COR-L47 (cell line): ENCODE results near the gene UFL1.

Source experiments
- DNase-seq: peaks from one replicate; lab custom pipeline; 2025; lab: John Stamatoyannopoulos, UW

Gene UFL1

DNA sequence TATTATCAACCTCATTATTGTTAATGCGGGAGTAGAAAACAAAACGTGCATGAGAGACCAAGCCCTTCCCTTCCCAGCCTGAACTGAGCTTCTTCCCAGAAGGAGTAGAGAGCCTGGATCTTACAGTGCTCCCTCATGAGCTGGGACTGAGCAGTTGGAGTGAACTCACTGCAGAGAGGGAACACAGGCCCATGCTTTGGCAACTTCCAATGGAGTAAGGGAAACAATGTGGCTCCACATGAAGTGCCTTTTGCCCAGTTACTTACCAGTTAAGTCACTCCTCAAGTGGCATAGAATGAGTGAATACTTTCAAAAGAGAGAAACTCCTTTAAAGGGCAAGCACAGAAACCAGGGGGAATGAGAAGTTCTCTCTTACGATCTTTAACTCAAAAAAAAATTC, 53.8 kb downstream of the UFL1 start:
- no peak for DNase-seq

DNA sequence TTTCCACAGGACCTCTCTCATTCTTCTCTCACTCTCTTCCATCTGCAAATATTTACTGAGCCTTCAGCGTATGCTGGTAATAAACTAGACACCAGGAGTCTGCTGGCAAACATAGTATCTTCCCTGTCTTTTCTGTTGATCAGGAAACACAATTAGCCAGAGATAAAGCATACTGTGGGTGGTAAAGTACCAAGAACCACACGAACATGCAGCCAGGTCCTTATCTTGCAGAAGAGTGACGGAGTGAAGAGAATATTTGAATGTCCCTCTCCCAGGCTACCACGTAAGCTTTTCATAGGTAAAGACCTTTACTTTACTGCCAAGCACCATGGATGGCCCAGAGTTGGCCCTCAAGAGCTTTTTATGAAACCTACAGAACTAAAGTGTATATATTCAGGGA, 54.6 kb downstream of the UFL1 start:
- no peak for DNase-seq

DNA sequence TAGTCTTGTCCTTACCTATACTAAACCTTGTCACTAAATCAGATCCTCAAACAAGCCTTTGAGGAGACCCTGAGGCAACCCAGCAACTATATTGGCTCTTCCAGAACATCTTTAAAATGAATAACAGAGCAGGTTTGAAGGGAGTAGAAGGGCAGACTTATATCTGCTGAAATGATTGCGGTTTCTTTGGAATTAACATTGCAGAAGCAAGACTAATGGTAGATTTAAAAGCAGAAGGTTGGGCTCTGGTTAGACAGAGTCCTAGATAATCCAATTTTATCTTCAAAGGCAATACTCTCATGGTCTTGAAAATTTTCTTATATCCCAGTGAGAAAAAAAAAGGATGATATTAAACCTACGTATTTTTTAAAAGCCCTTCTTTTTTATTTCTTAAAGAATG, 60.4 kb downstream of the UFL1 start:
- DNase-seq, result no peak

DNA sequence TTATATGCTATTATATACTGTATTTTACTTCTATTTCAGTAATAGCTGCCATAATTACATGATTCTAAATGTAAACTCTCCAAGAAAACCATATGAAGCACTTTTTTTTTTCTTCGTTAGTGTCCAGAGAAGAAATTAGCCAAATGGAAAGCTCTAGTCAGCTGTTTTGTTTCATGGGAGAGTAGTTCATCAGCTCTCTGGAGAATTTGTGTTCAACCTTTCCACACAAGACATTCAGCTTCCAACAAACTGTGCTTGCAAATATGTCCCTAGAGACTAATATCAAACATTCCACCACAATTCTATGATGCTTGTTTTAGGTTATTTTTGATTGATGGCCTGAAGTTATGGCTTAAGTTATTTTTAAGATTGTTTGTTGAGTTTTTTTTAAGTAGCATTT, 60.8 kb downstream of the UFL1 start:
- DNase-seq, result no peak

DNA sequence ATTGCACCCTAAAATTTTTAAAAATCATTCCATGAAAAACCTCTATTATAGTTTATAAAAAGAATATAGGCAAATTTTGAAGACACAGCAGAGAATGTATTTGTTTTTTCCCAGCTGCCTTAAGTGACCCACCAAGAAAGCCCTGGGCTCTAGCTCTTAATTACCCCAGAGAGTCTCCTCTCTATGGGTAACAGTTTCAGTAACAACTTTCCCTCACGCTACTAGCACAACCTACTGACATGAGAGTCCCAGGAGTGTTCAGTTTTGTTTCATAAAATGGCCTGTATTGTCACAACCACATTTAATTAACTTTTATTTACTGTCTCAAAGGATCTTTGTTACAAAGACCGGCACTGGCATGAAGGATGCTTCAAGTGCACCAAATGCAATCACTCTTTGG, 82.8 kb downstream of the UFL1 start:
- no peak for DNase-seq
